NCI-H526 (cell line): ENCODE results near the gene DUSP3.

Source experiments
- DNase-seq, 2 experiments: peaks; one replicate each; lab custom pipeline; 2025; lab: John Stamatoyannopoulos, UW

DUSP3 gene

DNA sequence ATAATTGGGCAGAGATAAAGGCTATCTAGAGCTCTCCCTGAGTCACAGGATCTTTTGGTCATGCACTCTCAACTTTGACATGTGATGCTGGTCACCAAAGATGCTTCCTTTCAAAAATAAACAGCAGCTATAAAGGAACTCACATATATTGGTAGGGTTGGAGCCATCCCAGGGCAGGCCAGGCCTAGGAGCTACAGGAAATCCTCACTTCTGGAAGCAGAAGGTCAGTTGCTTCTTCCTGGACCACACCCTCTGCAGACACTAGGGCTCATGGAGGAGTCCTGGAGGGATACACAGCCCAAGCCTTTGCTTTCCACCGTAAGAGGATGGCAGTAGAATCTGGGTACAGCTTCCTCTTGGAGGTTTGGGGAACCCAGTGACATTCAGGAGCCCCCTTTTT lies 44.8 kb downstream of the DUSP3 start:
- DNase-seq: no peak

DNA sequence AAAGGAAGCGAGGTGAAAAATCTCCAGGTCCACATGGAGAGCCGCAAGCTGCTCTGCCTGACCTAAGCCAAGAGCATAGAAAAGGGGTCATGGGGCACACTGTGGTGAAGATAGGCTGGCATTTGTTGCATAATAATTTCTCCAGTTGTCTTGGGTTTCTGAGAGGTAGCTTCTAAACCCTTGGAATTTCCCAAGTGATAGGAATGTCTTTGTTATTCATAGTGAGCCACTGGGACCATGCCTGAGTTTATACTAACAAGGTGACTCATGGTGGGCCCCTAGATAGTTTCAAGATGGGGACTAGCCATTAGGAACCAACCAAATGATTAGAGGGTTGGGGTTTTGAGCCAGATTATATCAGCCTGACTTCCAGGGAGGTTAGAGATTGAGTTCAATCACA lies 45.8 kb downstream of the DUSP3 start:
- no peak for DNase-seq

DNA sequence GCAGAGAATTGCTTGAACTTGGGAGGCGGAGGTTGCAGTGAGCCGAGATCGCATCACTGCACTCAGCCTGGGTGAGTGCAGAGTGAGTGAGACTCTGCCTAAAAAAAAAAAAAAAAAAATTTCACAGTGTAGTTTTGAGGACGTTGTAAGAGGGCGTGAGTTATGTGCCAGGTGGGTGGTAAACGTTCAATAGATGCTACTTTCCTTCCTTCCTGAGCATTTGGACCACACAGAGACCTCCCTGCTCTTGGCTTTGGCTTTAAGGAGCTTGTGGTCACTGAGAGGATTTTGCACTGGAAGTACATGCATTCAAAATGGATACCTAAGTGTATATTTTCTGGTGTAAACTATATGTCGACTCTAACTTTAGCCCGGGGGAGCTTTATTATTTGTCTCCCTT lies 50.7 kb downstream of the DUSP3 start:
- no peak for DNase-seq

- DNase-seq: no peak
These were observed 54.9 kb downstream of the DUSP3 start for GRCh38 chr17:43723697-43724359.

GRCh38 chr17:43722870-43723665 lies 55.7 kb downstream of the DUSP3 start:
- no peak for DNase-seq

DNA sequence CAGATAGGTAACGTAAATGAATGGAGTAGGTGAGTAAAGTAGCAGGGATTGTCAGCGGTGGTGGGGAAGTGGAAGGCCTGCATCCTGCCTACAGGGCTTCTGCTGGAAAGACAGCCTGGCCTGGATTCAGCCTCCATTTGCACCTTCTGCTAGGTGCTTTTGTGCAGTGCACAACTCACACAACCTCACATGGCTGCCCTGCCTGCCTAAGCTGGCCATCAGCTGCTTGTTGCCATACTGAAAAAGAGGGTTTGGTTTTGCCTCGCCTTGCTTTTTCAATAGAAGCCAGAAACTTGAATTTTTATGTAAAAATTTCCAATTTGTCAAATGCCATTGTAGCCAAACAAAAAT lies 56.5 kb downstream of the DUSP3 start:
- no peak for DNase-seq

- DNase-seq: no peak
These were observed 57.1 kb downstream of the DUSP3 start for GRCh38 chr17:43721537-43722268.

- peak in 1 of 2 experiments; percentile 68 for DNase-seq
These were observed 58.3 kb downstream of the DUSP3 start for GRCh38 chr17:43720311-43721060.

- DNase-seq: no peak
These were observed 59.2 kb downstream of the DUSP3 start for GRCh38 chr17:43719578-43719977.

DNA sequence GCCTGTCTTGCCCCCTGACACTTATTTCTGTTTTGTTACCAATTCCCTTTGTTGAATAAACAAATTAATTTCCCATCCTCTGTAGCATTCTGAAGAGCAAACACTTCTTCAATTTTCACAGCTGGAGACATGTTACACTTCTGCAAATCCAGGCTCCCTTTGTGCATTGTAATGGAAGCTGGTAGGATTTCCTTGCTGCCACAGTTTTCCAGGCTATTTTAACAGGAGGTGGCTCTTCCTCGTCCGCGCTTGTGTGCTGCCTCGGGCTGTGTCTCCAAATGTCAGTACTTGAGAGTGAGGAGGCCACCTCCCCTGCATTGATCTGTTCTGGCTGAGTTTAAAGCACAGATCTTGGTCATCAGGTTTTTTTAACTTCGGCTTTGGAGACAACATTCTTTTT lies 60.2 kb downstream of the DUSP3 start:
- DNase-seq: no peak

GRCh38 chr17:43717913-43718312 lies 60.9 kb downstream of the DUSP3 start:
- DNase-seq: no peak
